DOHH2 (cell line): ENCODE results near the gene MIX23.

ENCODE experiments used
- CTCF ChIP-seq: fragments of 200-600 bp; sonication (generic); IDR thresholded peaks from one replicate; pipeline ENCODE4 v1.5.1; 2014; ENCODE audit warnings: antibody characterized with exemption, mild to moderate bottlenecking, low read depth, low read length; ENCODE audit not compliant: poor library complexity, severe bottlenecking
- EZH2phosphoT487 ChIP-seq: fragments of 200-600 bp; sonication (generic); IDR thresholded peaks from 2 replicates; pipeline ENCODE4 v1.6.1; 2017; ENCODE audit warnings: borderline replicate concordance, mild to moderate bottlenecking, antibody characterized with exemption, low read length, moderate library complexity, mixed read lengths

- TF ChIP-seq CTCF = no peak
- TF ChIP-seq EZH2phosphoT487 = no peak
These were observed 29.1 kb downstream of the MIX23 start for GRCh38 chr3:122353893-122354401.
